ENCODE data around the gene SPOCK1. TPM values are rescaled to one million over a fixed set of nuclear protein-coding genes. Genes with fewer than 3 reads are reported as not detected.

The SPOCK1 gene
- total and polyA plus RNA-seq, 3 donors from 2014 or later: 63.8 to 111 (median 101) TPM

DNA sequence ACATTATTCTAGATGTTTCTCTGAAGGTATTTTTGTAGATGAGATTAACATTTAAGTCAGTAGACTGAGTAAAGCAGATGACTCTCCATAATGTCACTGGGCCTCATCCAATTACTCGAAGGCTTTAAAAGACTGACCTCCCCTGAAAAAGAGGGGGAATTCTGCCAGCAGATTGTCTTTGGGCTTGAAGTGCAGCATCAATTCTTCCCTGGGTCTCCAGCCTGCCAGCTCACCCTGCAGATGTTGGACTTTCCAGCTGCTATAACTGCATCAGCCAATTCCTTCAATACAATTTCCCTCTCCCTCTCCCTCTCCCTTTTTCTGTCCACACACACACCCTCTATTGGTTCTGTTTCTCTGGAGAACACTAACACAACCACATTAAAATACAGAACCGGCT lies 472.8 kb downstream of the SPOCK1 start:
- intact Hi-C loops (cut with DNase I; ENCODE audit: low total_unique reads): no loop called here
- H3K4me3 ChIP-seq: no peak overlapping the region

DNA sequence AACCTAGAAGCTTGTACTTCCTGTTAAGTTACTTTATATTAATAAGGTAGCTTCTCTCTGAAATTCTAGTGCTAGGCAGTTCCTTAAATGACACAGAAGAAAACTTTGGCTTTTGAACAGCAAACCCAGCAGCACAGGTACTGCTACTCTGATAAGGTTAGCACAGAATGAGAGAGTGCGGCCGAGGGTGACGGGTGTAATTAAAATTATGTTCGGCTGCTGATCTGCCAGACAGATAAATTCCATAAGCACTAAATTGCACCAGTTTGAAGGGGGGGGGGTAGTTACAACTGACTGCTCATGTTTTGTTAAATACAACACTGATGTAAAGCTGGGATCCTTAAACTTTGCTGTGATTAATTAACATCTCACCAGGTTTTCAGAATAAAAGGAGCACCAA lies 475.1 kb downstream of the SPOCK1 start:
- Histone ChIP-seq H3K27ac (no peak overlapping the region), H3K4me1 (no peaks in the 10 kb centered on the region), H3K9me3 (no peaks in the 10 kb centered on the region), H3K4me3 (no peak overlapping the region), H3K36me3 (ENCODE audit: low read depth, missing control alignments) (no peaks in the 10 kb centered on the region), H3K27me3 (no peaks in the 10 kb centered on the region)
- intact Hi-C loops (cut with DNase I; ENCODE audit: low total_unique reads): no loop called here
- no peak for TF ChIP-seq POLR2A (IDR thresholded peaks at IDR 0.05)
- TF ChIP-seq, protein P1, sequence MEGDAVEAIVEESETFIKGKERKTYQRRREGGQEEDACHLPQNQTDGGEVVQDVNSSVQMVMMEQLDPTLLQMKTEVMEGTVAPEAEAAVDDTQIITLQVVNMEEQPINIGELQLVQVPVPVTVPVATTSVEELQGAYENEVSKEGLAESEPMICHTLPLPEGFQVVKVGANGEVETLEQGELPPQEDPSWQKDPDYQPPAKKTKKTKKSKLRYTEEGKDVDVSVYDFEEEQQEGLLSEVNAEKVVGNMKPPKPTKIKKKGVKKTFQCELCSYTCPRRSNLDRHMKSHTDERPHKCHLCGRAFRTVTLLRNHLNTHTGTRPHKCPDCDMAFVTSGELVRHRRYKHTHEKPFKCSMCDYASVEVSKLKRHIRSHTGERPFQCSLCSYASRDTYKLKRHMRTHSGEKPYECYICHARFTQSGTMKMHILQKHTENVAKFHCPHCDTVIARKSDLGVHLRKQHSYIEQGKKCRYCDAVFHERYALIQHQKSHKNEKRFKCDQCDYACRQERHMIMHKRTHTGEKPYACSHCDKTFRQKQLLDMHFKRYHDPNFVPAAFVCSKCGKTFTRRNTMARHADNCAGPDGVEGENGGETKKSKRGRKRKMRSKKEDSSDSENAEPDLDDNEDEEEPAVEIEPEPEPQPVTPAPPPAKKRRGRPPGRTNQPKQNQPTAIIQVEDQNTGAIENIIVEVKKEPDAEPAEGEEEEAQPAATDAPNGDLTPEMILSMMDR (IDR thresholded peaks at IDR 0.05): no peak
- 47 to 60% methylated on average over 4 of the region's 4 CpGs for WGBS, 2 donors
- DNase-seq: no peak

More for the DNA sequence above, 472.8 kb downstream of the SPOCK1 start:
- Histone ChIP-seq H3K4me1 (no peaks in the 10 kb centered on the region), H3K27ac (no peak overlapping the region), H3K27me3 (no peaks in the 10 kb centered on the region), H3K36me3 (ENCODE audit: low read depth, missing control alignments) (no peaks in the 10 kb centered on the region), H3K9me3 (no peaks in the 10 kb centered on the region)
- WGBS, 2 donors: 82 to 85% methylated on average over 2 of the region's 2 CpGs
- no peak for DNase-seq
- TF ChIP-seq, protein P1 (IDR thresholded peaks at IDR 0.05): no peak
- TF ChIP-seq POLR2A (IDR thresholded peaks at IDR 0.05): no peak

GRCh38 chr5:137023371-137023770 lies 475.8 kb downstream of the SPOCK1 start:
- intact Hi-C loops (cut with DNase I; ENCODE audit: low total_unique reads): no loop called here
- 92 to 95% methylated on average over 5 of the region's 5 CpGs for WGBS, 2 donors
- Histone ChIP-seq H3K27me3 (no peaks in the 10 kb centered on the region), H3K36me3 (ENCODE audit: low read depth, missing control alignments) (no peaks in the 10 kb centered on the region), H3K4me1 (no peaks in the 10 kb centered on the region), H3K27ac (no peak overlapping the region), H3K9me3 (no peaks in the 10 kb centered on the region), H3K4me3 (no peak overlapping the region)
- TF ChIP-seq, protein P1 (IDR thresholded peaks at IDR 0.05): no peak
- TF ChIP-seq POLR2A (IDR thresholded peaks at IDR 0.05): no peak
- DNase-seq: no peak

GRCh38 chr5:137022725-137023124 lies 476.4 kb downstream of the SPOCK1 start:
- no peaks in the 10 kb centered on the region for H3K9me3 ChIP-seq

DNA sequence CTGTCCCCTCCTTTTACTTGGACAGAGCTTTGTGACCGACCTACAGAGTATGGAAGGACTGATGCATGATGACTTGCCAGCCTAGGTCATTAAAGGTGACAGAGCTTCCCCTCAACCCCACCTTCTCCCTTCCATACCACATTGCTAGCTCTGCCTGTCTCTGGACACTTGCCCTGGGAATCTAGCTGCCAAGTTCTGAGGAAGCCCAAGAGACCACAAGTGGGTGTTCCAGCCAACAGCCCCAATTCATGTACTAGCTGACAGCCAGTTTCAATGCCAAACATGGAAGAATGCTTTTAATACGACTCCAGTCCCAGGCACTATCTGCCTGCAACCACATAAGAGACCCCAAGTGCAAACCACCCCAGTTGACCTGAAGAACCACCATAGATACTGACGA lies 477.1 kb downstream of the SPOCK1 start:
- TF ChIP-seq, protein P1 (IDR thresholded peaks at IDR 0.05): no peak
- TF ChIP-seq POLR2A (IDR thresholded peaks at IDR 0.05): no peak
- no peaks in the 10 kb centered on the region for H3K4me1 ChIP-seq
- H3K4me3 ChIP-seq: no peak overlapping the region
- H3K27ac ChIP-seq: no peak overlapping the region
- intact Hi-C loops (cut with DNase I; ENCODE audit: low total_unique reads): no loop called here
- H3K27me3 ChIP-seq: no peaks in the 10 kb centered on the region
- H3K36me3 ChIP-seq (ENCODE audit: low read depth, missing control alignments): no peaks in the 10 kb centered on the region
- H3K9me3 ChIP-seq: no peaks in the 10 kb centered on the region
- WGBS, 2 donors: 56 to 63% methylated on average over 3 of the region's 3 CpGs
- no peak for DNase-seq

More at GRCh38 chr5:137022725-137023124, 476.4 kb downstream of the SPOCK1 start:
- intact Hi-C loops (cut with DNase I; ENCODE audit: low total_unique reads): no loop called here
- WGBS, 2 donors: 59 to 65% methylated on average over 2 of the region's 2 CpGs
- TF ChIP-seq, protein P1 (IDR thresholded peaks at IDR 0.05): no peak
- no peak for TF ChIP-seq POLR2A (IDR thresholded peaks at IDR 0.05)
- no peak overlapping the region for H3K27ac ChIP-seq
- H3K4me3 ChIP-seq: no peak overlapping the region
- no peaks in the 10 kb centered on the region for H3K36me3 ChIP-seq (ENCODE audit: low read depth, missing control alignments)
- no peaks in the 10 kb centered on the region for H3K4me1 ChIP-seq
- no peaks in the 10 kb centered on the region for H3K27me3 ChIP-seq
- DNase-seq: no peak
